HG03354 (cell line): ENCODE measurements around the gene VAV2.

Experiments
- ATAC-seq: cut with Tn5 transposase; IDR thresholded peaks from one replicate; pipeline ENCODE4 v1.9.1; 2021; ENCODE audit warnings: mild to moderate bottlenecking; ENCODE audit not compliant: unreplicated experiment, poor library complexity, severe bottlenecking

Gene VAV2

DNA sequence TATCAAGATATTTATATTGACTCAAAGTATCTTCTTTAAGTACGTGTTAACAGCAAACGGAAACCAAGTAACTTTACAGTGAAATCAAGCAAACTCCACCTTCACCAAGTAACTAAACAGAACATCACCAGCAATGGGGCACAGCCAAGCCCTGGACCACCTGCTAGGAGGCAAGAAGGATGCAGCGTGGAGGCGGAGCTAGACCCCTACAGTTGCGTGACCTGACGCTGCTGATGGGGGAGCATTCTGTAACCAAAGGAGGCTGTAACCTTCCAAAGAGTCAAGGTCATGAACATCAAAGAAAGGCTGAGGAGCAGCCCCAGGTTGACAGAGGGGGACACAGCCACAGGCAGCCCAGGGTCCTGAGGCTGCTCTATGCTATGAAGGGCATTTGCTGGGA lies 6.1 kb downstream of the VAV2 start:
- no peak for ATAC-seq

GRCh38 chr9:133982971-133983720 lies 9.0 kb downstream of the VAV2 start:
- ATAC-seq = no peak

DNA sequence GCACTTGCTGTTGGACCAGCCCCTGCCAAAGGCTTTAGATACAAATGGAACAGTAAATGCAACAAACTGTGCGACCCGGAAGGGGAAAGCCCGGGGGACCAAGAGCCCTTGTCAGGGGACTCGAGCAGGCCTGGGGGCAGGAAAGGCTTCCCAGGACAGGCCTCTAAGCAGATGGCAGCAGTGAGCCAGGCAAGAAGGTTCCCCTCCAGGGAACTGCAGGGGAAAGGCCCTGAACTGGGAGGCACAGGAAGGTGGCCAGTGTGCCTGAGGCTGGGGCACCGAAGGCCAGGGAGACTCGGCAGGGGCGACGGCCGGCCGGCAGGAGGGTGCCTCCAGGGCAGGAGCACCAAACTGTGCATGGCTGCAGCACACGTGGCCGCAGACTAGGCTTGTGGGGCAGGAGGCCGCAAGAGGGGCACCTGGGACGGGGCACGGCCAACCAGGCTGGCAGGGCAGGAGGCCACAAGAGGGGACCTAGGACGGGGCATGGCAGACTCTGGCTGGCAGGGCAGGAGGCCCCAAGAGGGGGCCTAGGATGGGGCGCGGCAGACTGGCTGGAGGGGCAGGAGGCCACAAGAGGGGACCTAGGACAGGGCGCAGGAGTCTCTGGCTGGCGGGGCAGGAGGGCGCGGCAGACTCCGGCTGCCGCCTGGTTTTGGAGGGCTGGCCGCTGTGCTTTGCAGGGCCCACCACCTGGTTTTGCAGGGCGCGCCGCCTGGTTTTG lies 10.0 kb downstream of the VAV2 start:
- ATAC-seq = no peak

- ATAC-seq = no peak
Measured at GRCh38 chr9:133981589-133981957, 10.6 kb downstream of the VAV2 start.

DNA sequence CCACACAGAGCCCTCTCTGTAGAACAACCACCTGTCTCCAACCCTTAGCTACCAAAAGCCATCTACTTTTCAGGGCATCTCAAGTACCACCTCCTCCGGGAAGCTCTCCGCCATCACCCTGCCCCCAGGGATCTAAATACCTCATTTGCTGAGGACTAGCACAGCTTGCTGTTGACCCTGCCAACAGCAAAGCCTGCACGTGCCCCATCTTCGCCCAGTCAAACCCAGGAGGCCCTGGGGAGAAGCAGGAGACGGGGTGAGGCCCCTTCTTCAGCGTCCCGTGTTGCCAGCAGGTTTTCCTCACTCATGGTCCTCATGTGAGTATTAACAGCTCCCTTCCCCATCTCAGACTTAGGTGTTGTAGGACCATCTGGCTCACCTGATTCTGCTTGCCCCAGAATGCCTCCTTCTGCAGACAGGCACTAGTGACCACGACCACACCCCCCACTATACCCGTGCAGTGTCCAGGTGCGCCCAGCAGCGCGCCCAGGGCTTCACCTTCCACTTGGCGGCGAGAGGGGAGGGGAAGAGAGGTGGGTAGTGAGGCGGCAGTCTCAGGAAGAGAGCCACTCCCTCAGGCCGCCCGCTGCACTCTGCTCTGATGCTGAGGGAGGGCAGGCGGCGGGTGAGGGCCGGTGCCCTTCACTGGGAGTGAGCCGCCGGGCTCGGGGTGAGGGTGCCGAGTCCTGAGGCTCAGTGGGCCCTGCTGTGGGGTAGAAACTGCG lies 11.1 kb downstream of the VAV2 start:
- no peak for ATAC-seq

DNA sequence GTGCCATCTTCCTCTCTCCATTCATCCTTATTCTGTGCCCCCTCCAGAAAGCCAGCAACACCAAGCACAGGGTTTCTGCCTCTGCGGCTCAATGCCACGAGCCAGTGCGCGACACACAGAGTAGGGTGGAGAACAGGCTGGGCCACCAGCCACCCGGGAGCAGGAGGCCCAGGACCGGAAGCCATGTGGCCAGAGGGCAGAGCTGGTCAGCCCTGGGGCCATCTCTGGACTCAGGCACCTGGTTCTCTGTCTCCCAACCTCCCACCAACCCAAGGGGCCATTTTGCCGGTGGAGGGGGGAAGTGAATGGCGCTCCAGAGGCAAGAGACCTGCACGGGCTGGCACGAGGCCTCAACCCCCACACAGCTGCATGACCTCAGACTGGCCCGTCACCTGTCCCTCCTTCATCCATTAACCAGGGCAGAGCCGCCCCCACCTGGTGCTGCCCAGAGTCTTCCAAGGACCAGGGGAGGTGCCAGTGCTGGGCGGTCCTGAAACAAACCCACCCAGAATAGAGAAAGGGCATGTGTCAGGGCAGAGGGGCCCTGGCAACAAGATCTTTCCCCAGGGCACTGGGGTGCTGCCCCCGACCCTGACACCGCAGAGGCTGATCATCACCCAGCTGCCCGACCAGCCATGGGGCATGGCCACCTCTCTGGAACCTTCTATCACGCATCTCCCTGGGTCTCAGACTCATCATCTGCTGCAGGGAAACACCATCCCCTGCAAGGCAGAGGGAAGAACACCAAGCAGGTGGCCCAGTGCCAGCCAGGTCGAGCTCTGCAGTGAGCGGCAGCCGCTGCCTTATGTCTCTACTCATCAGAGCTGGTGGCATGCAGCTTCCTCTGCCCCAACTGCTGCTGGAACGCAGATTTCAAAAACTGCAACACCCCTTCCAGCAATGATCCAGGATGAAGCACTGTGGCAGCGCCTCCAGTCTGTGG lies 11.9 kb downstream of the VAV2 start:
- no peak for ATAC-seq

DNA sequence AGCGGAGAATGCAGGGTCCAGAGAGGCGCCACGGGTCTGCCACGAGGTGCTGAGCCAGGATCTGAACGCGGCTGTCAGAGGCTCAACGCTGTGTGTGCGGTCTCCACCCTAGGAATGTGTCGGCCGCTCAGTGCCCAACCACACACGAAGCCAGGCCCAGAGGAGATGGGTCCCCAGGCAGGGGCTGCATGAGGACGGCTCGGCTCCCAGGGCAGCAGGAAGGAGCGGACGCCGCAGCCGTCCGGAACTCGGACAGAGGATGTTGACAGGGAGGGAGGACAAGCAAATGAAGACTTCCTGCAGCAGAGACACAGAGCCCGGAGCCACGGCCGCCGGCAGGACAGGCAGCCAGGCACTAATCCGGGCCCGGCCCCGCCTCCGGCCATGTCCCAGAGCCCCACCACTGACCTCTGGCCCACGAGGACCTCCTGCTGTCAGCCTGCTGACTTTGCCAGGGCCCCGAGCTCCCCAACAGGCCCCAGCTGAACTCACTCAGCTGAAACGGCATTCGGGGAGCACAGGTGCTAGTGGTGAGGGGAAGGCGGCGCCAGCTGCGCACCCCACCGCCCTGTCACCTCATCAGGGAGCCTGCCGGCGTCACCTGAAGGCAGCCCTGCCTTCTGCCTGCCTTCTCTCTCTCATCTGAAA lies 12.7 kb downstream of the VAV2 start:
- ATAC-seq = no peak

- no peak for ATAC-seq
Measured at GRCh38 chr9:133978899-133979272, 13.2 kb downstream of the VAV2 start.

DNA sequence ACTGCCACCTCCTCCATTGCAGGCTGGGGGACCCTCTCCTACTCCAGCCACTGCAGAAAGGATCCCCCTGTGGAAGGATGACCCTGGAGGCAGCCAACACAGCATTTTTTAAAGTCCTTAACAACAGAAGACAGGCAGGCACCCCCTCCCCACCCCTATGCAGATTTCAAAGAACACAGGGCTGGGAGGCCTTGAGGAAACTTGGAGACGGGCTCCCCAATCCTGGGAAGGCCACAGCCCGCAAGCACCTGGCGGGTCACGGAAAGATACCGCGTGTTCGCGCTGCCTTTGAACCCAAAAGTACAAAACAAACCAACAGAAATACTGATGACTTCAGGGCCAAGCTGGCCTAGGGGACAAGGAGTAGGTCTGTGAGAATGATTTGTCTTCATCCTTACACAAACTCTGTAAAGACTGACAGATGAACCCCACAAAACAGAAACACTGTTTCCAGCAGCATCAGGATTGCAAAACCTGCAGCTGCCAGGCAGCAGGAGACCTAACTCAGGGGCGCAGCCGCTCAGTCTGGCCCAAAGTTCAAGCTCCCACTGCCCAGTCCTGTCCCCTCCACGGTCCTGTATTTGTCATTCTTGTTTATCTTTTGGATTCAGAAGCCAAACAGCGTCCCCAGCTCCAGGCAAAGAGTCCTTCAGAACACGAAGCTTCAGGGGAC lies 13.8 kb downstream of the VAV2 start:
- no peak for ATAC-seq

DNA sequence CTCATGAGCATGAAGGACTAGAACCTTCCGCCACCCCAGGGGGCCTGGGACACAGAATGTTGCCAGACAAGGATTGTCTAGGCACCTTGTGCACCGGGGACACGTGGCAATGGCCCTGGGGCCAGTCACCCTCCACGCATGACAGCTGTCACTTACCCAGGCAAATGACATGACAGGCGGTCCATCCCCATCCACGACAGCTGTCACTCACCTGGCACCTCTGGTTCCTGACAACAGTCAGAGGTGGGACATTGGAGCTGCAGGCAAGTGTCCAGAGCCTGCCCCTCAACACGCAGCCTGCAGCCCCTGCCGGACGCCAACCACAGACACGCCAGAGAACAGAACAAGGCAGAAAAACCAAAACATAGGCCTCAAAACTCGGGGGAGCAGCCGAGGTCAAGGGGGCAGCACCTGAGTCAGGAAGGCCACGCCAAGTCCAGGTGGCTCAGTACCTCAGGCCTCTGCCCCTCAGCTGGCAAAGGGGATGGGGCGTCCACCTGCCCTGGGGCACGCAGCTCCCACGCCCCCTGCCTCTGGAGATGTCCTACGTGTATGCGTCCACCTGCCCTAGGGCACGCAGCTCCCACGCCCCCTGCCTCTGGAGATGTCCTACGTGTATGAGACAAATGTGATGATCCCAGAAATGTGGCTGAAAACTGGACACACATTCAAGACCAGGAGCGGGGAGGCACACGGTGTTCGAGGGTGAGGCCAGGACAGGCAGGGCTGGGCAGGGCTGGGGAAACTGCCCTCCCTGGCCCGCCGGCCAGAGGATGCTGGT lies 14.5 kb downstream of the VAV2 start:
- no peak for ATAC-seq

DNA sequence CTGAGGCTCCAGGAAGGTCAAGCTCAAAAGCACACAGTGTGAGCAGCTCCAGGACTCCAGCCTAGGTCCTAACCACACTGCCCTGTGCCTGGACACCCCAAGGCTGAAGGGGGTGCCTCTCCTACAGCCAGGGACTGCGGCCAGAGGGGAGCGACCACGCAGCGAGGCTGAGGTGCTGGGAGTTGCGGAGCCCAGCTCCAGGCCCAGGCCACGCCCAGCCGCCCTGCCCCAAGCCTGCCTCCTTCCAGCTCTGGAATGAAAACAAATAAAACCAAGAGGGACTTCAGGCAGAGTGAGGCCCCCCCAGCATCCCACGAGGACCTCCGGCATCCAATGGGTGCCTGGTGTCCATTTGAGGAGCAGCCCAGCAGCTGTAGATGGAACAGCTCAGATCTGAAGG lies 15.2 kb downstream of the VAV2 start:
- no peak for ATAC-seq

DNA sequence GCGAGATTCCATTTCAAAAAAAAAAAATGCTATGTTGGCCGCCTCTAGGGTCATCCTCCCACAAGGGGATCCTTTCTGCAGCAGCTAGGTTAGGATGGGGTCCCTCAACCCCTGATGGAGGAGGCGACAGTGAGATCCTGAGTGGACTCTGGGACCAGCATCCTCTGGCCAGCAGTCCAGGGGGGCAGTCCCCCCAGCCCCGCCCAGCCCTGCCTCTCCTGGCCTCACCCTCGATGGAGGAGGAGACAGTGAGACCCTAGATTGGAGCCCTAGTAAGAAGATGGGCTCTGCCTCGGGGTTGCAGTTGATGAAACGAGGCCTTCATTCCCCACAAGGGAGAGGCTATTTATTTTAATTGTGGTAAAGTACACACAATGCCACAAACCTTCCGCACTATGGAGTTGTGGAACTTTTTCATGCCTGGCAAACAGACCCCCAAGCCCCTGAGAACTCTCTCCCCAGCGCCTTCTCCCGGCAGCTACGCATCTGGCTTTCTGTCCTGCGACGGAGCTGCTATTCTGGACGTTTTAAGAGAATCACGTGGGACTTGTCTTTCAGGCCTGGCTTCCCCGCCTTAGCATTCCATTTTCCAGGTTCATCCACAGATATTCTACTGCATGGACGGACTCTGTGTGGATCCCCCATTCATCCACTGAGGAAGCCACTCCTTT lies 15.8 kb downstream of the VAV2 start:
- ATAC-seq = no peak

- no peak for ATAC-seq
Measured at GRCh38 chr9:133975511-133975910, 16.6 kb downstream of the VAV2 start.

- ATAC-seq = no peak
Measured at GRCh38 chr9:133974631-133975341, 17.3 kb downstream of the VAV2 start.

DNA sequence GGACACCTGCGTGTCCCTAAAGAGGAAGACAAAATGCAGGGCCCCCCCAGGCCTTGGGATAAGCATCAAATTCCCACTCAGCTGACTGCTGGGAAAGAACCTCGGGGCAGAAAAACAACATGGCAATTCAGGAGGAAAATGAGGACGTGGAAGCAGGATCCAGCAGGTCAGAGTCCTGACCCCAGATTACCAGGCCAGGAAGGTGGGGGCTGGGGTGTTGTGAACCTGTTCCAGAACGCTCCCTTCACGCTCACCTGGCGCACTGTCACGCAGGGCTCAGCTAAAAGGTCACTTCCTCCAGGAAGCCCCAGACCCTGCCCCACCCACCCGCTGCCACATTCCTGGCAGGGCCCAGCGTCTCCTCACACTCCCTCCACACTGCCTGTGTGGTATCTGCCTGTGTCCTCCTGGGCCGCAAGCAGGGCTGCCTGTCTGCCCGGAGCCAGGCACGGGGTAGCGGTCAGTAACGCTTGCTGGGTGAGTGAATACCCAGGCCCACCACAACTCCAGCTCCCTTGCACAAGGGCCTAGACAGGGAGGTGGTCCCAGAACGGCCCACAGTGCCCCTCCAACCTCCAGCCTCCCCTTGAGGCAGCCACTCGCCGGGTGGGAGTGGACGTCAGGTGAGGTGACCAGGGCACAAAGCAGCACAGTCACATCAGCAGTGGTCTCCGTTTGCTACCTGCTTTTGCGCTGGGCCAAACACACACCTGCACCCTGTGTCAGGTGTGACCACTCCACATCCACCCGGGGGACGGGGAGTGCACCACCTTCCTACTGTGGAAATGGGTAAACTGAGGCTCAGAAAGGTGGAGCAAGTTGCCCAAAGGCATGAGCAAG lies 18.1 kb downstream of the VAV2 start:
- ATAC-seq = no peak

DNA sequence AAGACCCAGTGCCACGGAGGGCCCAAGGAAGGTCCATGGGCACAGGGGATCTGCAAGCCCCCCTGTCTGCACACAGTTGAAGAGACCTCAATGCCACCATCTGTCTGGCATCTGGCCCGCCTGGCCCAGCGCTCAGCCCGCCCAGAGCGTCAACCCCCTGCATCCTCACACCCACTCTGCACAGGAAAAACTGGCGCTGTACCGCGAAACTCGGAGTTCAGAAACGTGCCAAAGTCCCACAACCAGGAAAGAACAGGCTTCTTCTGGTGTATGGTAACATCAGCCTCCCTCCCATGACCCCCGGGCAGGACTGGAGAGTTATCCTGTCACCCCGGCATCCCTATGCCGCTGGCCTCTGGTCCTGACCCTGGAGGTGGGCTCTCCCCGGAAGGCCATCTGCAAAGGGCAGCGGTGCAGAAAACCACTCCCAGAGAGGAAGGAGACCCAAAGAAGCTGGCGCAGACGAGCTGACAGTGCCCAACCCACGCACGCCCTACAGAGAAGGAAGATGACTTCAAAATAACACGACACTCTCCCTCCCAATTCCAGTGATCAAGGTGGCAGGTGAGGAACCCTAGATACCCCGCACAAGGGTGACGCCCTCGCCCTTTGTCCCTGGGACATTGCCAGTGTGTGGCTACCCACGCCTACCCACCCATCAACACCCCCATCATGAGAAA lies 18.9 kb downstream of the VAV2 start:
- ATAC-seq = no peak
